MM.1S (cell line): ENCODE measurements around the gene AP1G2.

ENCODE experiments used
- EZH2 ChIP-seq: fragments of 300-600 bp; sonication (generic); optimal IDR thresholded peaks from 2 replicates; pipeline ENCODE3; 2017; ENCODE audit warnings: low read depth, mild to moderate bottlenecking, antibody characterized with exemption, low read length, mixed read lengths
- EZH2phosphoT487 ChIP-seq: fragments of 300-600 bp; sonication (generic); IDR thresholded peaks from 2 replicates; pipeline ENCODE4 v1.6.1; 2018; ENCODE audit warnings: antibody characterized with exemption, low read length
- TF ChIP-seq, protein P1 (sequence below): fragments of 300-600 bp; sonication (generic); IDR thresholded peaks from 2 replicates; pipeline ENCODE4 v1.5.1; 2016; ENCODE audit warnings: antibody characterized with exemption, low read length, mixed read lengths

DNA sequence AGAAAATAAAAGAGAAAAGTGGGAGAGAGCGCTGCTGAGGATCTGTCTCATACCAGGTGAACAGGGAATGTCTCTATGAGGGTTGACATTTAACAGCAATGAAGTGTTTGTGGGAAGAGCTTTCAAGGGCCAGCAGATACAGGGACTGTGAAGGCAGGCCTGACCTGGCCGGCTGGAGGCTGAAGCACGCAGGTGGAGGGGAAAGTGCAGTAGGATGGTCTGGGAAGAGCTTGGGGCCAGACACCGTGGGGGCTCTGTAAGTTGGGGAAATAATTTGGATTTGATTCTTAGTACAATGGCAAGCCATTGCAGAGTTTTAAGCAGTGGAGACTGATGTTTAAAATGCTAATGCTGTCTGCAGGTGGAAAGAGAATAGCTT is 44.8 kb upstream of the AP1G2 start:
- TF ChIP-seq, protein P1, sequence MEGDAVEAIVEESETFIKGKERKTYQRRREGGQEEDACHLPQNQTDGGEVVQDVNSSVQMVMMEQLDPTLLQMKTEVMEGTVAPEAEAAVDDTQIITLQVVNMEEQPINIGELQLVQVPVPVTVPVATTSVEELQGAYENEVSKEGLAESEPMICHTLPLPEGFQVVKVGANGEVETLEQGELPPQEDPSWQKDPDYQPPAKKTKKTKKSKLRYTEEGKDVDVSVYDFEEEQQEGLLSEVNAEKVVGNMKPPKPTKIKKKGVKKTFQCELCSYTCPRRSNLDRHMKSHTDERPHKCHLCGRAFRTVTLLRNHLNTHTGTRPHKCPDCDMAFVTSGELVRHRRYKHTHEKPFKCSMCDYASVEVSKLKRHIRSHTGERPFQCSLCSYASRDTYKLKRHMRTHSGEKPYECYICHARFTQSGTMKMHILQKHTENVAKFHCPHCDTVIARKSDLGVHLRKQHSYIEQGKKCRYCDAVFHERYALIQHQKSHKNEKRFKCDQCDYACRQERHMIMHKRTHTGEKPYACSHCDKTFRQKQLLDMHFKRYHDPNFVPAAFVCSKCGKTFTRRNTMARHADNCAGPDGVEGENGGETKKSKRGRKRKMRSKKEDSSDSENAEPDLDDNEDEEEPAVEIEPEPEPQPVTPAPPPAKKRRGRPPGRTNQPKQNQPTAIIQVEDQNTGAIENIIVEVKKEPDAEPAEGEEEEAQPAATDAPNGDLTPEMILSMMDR = no peak
- TF ChIP-seq EZH2 (no peak), EZH2phosphoT487 (no peak)
